Measurements from ENCODE around the gene KIAA2012. TPM values are rescaled to one million over a fixed set of nuclear protein-coding genes. Genes with fewer than 3 reads are reported as not detected.

Gene KIAA2012
- total RNA-seq, 1 donor from 2014 or later: under 0.01 TPM

DNA sequence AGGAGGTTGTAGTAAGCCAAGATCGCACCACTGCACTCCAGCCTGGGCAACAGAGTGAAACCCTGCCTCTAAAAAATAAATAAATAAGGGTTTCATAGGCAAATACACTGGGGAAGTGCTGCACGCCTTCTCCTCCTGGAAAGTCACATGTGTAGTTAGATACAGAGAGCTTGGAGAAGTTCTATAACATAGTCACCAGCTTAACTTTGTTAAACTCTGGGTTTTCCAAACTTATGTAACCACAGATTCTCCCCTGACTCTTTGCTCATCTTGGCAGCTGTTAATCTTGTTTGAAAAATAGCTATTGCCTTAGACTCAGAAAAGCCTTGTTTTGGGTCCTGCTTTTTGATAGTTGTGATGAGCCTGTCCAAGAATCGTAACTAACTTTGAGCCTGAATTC lies 25.2 kb downstream of the KIAA2012 start:
- H3K4me1 ChIP-seq (ENCODE audit: control insufficient read depth in 3 of 3, insufficient read depth in 3 of 3, low read length in 3 of 3): no peaks in the 10 kb centered on the region
- H3K27me3 ChIP-seq (ENCODE audit: control insufficient read depth in 3 of 3, insufficient read depth in 3 of 3, low read length in 3 of 3): no peaks in the 10 kb centered on the region
- no peak overlapping the region for H3K9ac ChIP-seq (ENCODE audit: low read depth in 1 of 3, low read length in 3 of 3)
- H3K27ac ChIP-seq (ENCODE audit: low read depth, low read length): no peak overlapping the region
- no peaks in the 10 kb centered on the region for H3K36me3 ChIP-seq (ENCODE audit: control insufficient read depth in 3 of 3, insufficient read depth in 3 of 3, low read length in 3 of 3)
- H3K9me3 ChIP-seq (ENCODE audit: control insufficient read depth in 3 of 3, low read length in 3 of 3): no peaks in the 10 kb centered on the region
- no peak overlapping the region for H3K4me3 ChIP-seq (ENCODE audit: low read length in 3 of 3)

DNA sequence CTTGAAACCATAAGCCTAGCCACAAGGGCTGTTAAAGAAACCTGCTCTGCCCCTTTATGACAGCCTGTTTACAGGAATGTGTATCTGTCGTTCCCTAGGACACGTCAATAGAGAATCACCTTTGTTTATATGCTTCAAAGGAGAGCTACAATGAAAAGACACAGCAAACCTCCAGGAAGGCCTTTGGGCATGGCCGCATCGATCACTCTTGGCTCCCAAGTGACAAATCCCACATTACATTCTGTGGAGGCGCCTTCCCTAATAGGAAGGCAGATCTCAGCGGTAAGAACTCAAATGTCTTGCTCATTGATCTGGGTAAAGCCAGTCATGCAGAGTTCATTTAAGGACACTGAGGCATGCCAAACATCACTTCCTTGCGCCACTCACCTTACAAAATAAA lies 26.5 kb downstream of the KIAA2012 start:
- Histone ChIP-seq H3K27ac (ENCODE audit: low read depth, low read length) (no peak overlapping the region), H3K36me3 (ENCODE audit: control insufficient read depth in 3 of 3, insufficient read depth in 3 of 3, low read length in 3 of 3) (no peaks in the 10 kb centered on the region), H3K9ac (ENCODE audit: low read depth in 1 of 3, low read length in 3 of 3) (no peak overlapping the region), H3K9me3 (ENCODE audit: control insufficient read depth in 3 of 3, low read length in 3 of 3) (no peaks in the 10 kb centered on the region), H3K4me1 (ENCODE audit: control insufficient read depth in 3 of 3, insufficient read depth in 3 of 3, low read length in 3 of 3) (no peaks in the 10 kb centered on the region), H3K4me3 (ENCODE audit: low read length in 3 of 3) (no peak overlapping the region), H3K27me3 (ENCODE audit: control insufficient read depth in 3 of 3, insufficient read depth in 3 of 3, low read length in 3 of 3) (no peaks in the 10 kb centered on the region)

DNA sequence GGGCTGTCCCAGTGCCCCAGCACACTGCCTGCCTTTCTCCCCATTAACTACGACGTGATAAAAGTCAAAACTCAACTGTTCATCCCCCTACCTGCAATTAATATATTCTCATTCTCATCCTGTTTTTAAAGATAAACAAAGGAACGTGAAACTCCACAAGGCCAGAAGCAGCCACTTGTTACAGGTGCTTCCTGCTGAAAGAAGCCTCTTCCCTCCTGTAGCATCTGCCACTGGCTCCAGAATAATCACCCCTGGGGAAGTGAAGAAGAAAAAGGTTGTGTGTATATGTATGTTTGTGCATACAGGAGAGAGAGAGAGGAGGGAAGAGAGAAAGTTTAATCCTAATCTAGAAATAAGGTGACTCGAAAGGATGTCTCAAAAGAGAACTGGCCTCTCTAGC lies 27.1 kb downstream of the KIAA2012 start:
- no peaks in the 10 kb centered on the region for H3K4me1 ChIP-seq (ENCODE audit: control insufficient read depth in 3 of 3, insufficient read depth in 3 of 3, low read length in 3 of 3)

DNA sequence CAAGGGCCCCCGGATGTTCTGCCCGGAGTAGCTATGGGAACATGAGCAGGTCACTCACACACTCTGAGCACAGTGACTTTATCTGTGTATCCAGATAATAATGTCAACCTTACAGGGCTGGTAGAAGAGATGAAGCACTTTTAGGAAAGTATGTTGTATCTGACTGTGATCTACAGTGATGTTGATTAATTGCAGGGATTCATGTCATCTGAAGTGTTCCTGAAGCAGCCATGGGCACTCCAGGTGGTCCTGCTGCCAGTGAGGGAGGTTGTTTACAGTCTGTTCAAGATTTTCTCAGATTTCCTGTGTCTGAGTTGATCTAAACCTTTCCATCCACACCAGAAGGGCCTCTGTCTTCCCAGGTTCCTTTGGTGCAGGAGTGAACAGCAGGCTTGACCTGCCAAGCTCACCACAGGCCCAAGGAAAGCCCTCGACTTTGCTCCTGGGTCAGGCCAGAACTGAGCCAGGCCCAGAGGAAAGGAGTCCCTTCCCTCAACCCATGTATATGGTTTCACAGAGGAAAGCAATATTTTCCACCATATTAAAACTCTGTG lies 28.0 kb downstream of the KIAA2012 start:
- H3K27ac ChIP-seq (ENCODE audit: low read depth, low read length): no peak overlapping the region
- peaks cover 0 to 3% (median 0%) of the 10 kb centered on the region in 3 donors for H3K27me3 ChIP-seq (ENCODE audit: control insufficient read depth in 3 of 3, insufficient read depth in 3 of 3, low read length in 3 of 3)
- H3K9ac ChIP-seq (ENCODE audit: low read depth in 1 of 3, low read length in 3 of 3): no peak overlapping the region
- no peaks in the 10 kb centered on the region for H3K36me3 ChIP-seq (ENCODE audit: control insufficient read depth in 3 of 3, insufficient read depth in 3 of 3, low read length in 3 of 3)
- H3K9me3 ChIP-seq (ENCODE audit: control insufficient read depth in 3 of 3, low read length in 3 of 3): no peaks in the 10 kb centered on the region
- H3K4me1 ChIP-seq (ENCODE audit: control insufficient read depth in 3 of 3, insufficient read depth in 3 of 3, low read length in 3 of 3): no peaks in the 10 kb centered on the region
- H3K4me3 ChIP-seq (ENCODE audit: low read length in 3 of 3): no peak overlapping the region

More for the DNA sequence above, 27.1 kb downstream of the KIAA2012 start:
- Histone ChIP-seq H3K36me3 (ENCODE audit: control insufficient read depth in 3 of 3, insufficient read depth in 3 of 3, low read length in 3 of 3) (no peaks in the 10 kb centered on the region), H3K9me3 (ENCODE audit: control insufficient read depth in 3 of 3, low read length in 3 of 3) (no peaks in the 10 kb centered on the region), H3K4me3 (ENCODE audit: low read length in 3 of 3) (no peak overlapping the region), H3K9ac (ENCODE audit: low read depth in 1 of 3, low read length in 3 of 3) (no peak overlapping the region), H3K27me3 (ENCODE audit: control insufficient read depth in 3 of 3, insufficient read depth in 3 of 3, low read length in 3 of 3) (no peaks in the 10 kb centered on the region), H3K27ac (ENCODE audit: low read depth, low read length) (no peak overlapping the region)

DNA sequence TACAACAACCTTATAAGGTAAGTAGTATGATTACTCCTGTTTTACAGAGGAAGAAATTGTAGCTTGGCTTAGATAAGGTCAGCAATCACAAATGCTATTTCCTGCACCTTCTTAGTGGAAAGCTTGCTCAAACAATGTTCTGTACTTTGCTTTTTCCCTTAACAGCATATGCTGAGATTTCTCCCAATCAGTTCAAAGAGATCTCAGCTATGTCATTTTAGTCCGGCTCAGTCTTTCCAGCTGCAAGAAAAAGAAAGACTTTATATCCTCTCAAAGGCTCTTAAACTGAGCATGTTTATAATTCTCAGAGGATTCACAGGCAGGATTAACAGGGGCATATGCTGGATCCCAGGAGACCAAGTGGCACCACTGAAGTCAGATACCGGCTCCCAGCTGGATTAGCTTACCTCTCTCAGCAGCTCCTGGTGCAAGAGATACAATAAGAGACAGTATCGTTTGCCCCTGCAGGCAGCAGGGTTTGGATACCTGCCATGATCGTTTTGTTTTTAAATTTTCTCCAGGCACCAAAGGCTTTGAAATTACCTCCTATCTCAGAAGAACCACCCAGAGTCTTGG lies 29.5 kb downstream of the KIAA2012 start:
- no peak overlapping the region for H3K4me3 ChIP-seq (ENCODE audit: low read length in 3 of 3)
- H3K9me3 ChIP-seq (ENCODE audit: control insufficient read depth in 3 of 3, low read length in 3 of 3): no peaks in the 10 kb centered on the region
- peaks cover 0 to 3% (median 0%) of the 10 kb centered on the region in 3 donors for H3K27me3 ChIP-seq (ENCODE audit: control insufficient read depth in 3 of 3, insufficient read depth in 3 of 3, low read length in 3 of 3)
- no peak overlapping the region for H3K9ac ChIP-seq (ENCODE audit: low read depth in 1 of 3, low read length in 3 of 3)
- H3K4me1 ChIP-seq (ENCODE audit: control insufficient read depth in 3 of 3, insufficient read depth in 3 of 3, low read length in 3 of 3): no peaks in the 10 kb centered on the region
- no peak overlapping the region for H3K27ac ChIP-seq (ENCODE audit: low read depth, low read length)
- no peaks in the 10 kb centered on the region for H3K36me3 ChIP-seq (ENCODE audit: control insufficient read depth in 3 of 3, insufficient read depth in 3 of 3, low read length in 3 of 3)

DNA sequence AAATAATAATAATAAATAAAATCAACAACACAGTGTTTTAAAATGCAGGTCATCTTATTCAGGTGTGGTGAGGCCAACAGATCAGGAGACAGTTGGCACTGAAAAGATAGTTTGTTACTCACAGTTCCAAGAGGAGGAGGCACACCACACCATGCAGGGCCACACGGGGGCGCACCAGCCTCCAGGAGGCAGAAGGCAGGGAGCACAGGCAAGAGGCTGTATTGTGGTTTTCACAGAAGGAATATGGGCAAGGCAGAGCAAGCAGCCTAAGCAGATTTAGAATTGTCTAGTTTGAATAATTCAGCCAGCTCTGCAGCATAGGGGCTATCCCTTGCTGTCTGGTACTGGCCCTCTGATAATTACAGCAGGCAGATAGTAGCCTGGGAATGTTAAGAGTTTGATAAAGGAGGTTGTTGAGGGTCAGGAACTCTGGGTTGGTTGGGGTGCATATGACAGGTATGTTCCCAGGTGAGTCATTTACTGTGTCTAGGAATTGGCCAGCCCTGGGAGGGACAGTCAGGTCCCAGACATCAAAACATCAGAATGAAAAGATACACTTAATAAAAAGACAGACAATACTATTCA lies 31.3 kb downstream of the KIAA2012 start:
- no peak overlapping the region for H3K4me3 ChIP-seq (ENCODE audit: low read length in 3 of 3)
- H3K9ac ChIP-seq (ENCODE audit: low read depth in 1 of 3, low read length in 3 of 3): no peak overlapping the region
- no peaks in the 10 kb centered on the region for H3K9me3 ChIP-seq (ENCODE audit: control insufficient read depth in 3 of 3, low read length in 3 of 3)
- H3K4me1 ChIP-seq (ENCODE audit: control insufficient read depth in 3 of 3, insufficient read depth in 3 of 3, low read length in 3 of 3): peaks cover under 1 to 5% (median 2%) of the 10 kb centered on the region in 3 donors
- H3K27me3 ChIP-seq (ENCODE audit: control insufficient read depth in 3 of 3, insufficient read depth in 3 of 3, low read length in 3 of 3): peaks cover 0 to 3% (median 0%) of the 10 kb centered on the region in 3 donors
- no peak overlapping the region for H3K27ac ChIP-seq (ENCODE audit: low read depth, low read length)
- H3K36me3 ChIP-seq (ENCODE audit: control insufficient read depth in 3 of 3, insufficient read depth in 3 of 3, low read length in 3 of 3): no peaks in the 10 kb centered on the region

DNA sequence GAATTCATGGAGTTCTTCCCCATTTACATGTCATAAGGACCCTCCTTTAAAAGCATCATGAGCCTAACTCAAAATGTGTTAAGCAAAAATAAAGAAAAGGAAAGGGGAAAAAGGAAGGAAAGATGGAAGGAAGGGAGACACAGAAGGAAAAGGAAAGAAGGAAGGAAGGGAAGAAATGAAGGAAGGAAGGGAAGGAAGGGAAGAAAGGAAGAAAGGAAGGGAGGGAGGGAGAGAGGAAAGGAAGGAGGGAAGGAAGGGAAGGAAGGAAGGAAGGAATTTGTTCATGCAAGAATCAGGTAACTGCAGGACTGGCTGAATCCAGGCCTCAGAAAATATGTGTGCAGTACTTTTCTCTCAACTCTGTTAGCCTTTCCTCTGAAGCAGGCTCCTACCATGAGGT lies 32.0 kb downstream of the KIAA2012 start:
- Histone ChIP-seq H3K36me3 (ENCODE audit: control insufficient read depth in 3 of 3, insufficient read depth in 3 of 3, low read length in 3 of 3) (no peaks in the 10 kb centered on the region), H3K9ac (ENCODE audit: low read depth in 1 of 3, low read length in 3 of 3) (no peak overlapping the region), H3K9me3 (ENCODE audit: control insufficient read depth in 3 of 3, low read length in 3 of 3) (no peaks in the 10 kb centered on the region), H3K4me1 (ENCODE audit: control insufficient read depth in 3 of 3, insufficient read depth in 3 of 3, low read length in 3 of 3) (peaks cover 7 to 11% (median 9%) of the 10 kb centered on the region in 3 donors), H3K27me3 (ENCODE audit: control insufficient read depth in 3 of 3, insufficient read depth in 3 of 3, low read length in 3 of 3) (peaks cover 0 to 3% (median 0%) of the 10 kb centered on the region in 3 donors), H3K4me3 (ENCODE audit: low read length in 3 of 3) (no peak overlapping the region), H3K27ac (ENCODE audit: low read depth, low read length) (no peak overlapping the region)

DNA sequence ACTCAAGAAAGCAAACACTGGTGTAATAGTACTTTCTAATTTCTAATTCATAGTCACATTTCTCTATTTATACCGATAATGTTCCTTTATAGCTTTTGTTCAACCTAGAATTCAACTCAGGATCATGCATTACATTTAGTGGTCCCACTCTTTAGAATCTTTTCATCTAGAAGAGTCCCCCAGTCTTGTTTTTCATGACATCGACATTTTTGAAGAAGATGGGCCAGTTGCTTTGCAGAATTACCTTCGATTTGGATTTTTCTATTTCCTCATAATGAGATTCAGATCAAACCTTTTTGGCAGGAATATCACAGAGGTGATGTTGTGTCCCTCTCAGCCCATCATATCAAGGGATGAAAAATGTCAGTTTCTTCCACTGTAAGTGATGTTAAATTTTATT lies 35.3 kb downstream of the KIAA2012 start:
- H3K9me3 ChIP-seq (ENCODE audit: control insufficient read depth in 3 of 3, low read length in 3 of 3): no peaks in the 10 kb centered on the region
- H3K4me1 ChIP-seq (ENCODE audit: control insufficient read depth in 3 of 3, insufficient read depth in 3 of 3, low read length in 3 of 3): peaks cover 7 to 12% (median 11%) of the 10 kb centered on the region in 3 donors
- H3K4me3 ChIP-seq (ENCODE audit: low read length in 3 of 3): no peak overlapping the region
- H3K27ac ChIP-seq (ENCODE audit: low read depth, low read length): no peak overlapping the region
- peaks cover 0 to 3% (median 0%) of the 10 kb centered on the region in 3 donors for H3K27me3 ChIP-seq (ENCODE audit: control insufficient read depth in 3 of 3, insufficient read depth in 3 of 3, low read length in 3 of 3)
- H3K9ac ChIP-seq (ENCODE audit: low read depth in 1 of 3, low read length in 3 of 3): no peak overlapping the region
- no peaks in the 10 kb centered on the region for H3K36me3 ChIP-seq (ENCODE audit: control insufficient read depth in 3 of 3, insufficient read depth in 3 of 3, low read length in 3 of 3)

DNA sequence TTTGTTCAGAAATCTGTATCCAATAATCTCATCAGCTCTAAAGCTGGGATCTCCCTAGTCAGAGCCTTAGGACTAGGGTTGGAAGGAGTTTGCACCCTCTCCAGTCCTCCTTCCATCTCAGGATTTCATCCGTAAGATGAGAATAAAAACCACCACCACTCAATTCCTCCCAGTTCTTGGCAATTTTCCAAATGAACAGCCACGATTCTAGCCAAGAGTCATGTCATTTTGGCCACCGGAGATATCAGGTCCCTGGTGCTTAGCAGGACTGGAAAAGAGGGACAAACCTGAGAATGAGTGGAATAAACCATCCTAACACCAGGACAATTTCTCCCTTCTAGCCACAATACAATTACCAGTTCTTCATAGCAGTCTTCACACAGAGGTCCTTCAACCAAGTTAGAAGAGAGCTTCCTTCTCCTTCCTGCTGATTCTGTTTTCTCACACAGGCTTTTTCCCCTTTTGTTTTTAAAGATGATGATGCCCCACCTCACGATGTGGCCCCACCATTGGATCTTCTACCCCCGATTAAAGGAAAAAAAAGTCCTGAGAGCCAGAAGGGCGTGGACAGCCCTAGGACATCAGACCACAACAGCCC lies 36.2 kb downstream of the KIAA2012 start:
- H3K4me1 ChIP-seq (ENCODE audit: control insufficient read depth in 3 of 3, insufficient read depth in 3 of 3, low read length in 3 of 3): peaks cover 7 to 12% (median 11%) of the 10 kb centered on the region in 3 donors
- H3K9ac ChIP-seq (ENCODE audit: low read depth in 1 of 3, low read length in 3 of 3): no peak overlapping the region
- no peaks in the 10 kb centered on the region for H3K9me3 ChIP-seq (ENCODE audit: control insufficient read depth in 3 of 3, low read length in 3 of 3)
- H3K36me3 ChIP-seq (ENCODE audit: control insufficient read depth in 3 of 3, insufficient read depth in 3 of 3, low read length in 3 of 3): no peaks in the 10 kb centered on the region
- H3K27ac ChIP-seq (ENCODE audit: low read depth, low read length): no peak overlapping the region
- no peak overlapping the region for H3K4me3 ChIP-seq (ENCODE audit: low read length in 3 of 3)
- H3K27me3 ChIP-seq (ENCODE audit: control insufficient read depth in 3 of 3, insufficient read depth in 3 of 3, low read length in 3 of 3): peaks cover 0 to 3% (median 0%) of the 10 kb centered on the region in 3 donors

DNA sequence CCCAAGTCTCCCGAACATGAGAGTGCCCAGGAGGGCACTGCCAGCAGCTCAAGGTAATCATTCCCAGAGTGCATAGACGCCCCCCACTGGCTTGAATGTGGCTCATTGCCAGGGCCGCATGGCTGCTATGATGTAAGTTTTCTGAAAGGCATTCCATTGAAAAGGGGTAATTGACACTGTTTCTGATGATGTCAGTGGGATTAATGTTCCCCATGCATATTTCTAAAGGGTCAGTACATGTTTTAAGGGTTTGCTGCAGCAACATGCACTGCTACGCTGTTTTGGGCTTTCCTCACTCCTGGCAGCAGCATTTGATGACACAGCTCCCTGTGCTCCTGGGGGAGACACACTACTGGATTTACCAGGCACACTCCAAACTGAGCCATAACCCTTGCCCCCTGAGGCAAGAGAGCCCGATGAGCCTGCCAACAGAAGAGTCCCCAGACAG lies 36.7 kb downstream of the KIAA2012 start:
- peaks cover 7 to 12% (median 11%) of the 10 kb centered on the region in 3 donors for H3K4me1 ChIP-seq (ENCODE audit: control insufficient read depth in 3 of 3, insufficient read depth in 3 of 3, low read length in 3 of 3)

More for the DNA sequence above, 36.7 kb downstream of the KIAA2012 start:
- H3K4me3 ChIP-seq (ENCODE audit: low read length in 3 of 3): no peak overlapping the region
- H3K9ac ChIP-seq (ENCODE audit: low read depth in 1 of 3, low read length in 3 of 3): no peak overlapping the region
- H3K27me3 ChIP-seq (ENCODE audit: control insufficient read depth in 3 of 3, insufficient read depth in 3 of 3, low read length in 3 of 3): peaks cover 0 to 3% (median 0%) of the 10 kb centered on the region in 3 donors
- no peaks in the 10 kb centered on the region for H3K36me3 ChIP-seq (ENCODE audit: control insufficient read depth in 3 of 3, insufficient read depth in 3 of 3, low read length in 3 of 3)
- no peaks in the 10 kb centered on the region for H3K9me3 ChIP-seq (ENCODE audit: control insufficient read depth in 3 of 3, low read length in 3 of 3)
- no peak overlapping the region for H3K27ac ChIP-seq (ENCODE audit: low read depth, low read length)
